Activated naive CD4-positive, alpha-beta T cell (primary cell): ENCODE measurements around the gene CD28.
A peak's percentile ranks its signal among the peaks of the same experiment; 100 is the strongest.
"Not testable (repeated sequence)": the region's sequence is repeated elsewhere in the genome, so short reads cannot be mapped to it uniquely, and the experiment has no call there.

Experiments used
- DNase-seq, 4 experiments: peaks; one replicate each; lab custom pipeline; 2025; lab: John Stamatoyannopoulos, UW

Gene CD28

GRCh38 chr2:203748331-203749126 is 42.1 kb downstream of the CD28 start:
- DNase-seq, result no peak

- DNase-seq, result no peak
These were observed 44.1 kb downstream of the CD28 start for GRCh38 chr2:203750346-203751068.

- DNase-seq, result no peak
These were observed 45.3 kb downstream of the CD28 start for GRCh38 chr2:203751685-203752271.

GRCh38 chr2:203756161-203756560 is 49.7 kb downstream of the CD28 start:
- no peak for DNase-seq

GRCh38 chr2:203758841-203759689 is 52.6 kb downstream of the CD28 start:
- DNase-seq, result no peak

DNA sequence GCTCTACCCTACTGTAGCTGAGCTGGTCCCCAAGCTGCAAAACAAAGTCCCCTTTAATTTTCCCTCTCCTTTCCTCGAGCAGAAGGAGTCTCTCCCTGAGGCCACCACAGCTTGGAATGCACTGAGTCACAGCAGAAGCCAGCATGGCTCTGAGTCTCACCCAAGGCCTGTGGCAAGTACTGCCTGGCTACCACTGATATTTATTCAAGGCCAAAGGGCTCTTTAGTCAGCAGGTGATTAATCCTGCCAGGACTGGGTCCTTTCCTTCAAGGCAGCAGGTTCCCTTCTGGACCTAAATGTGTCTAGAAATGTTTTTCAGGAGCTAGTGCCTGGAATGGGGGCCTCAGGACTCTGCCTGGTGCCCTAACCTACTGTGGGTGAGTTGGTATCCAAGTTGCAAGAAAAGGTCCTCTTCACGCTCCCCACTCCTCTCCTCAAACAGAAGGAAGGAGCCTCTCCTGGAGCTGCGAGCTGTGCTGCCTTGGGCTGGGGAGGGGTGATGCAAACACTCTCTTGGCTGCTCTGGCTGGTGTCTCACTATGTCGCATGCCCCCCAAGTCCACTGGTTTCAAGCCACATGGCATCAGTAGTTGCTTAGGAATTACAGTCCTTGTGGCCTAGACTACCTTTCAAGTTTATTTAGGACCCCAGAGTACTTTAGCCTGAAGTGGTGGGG is 53.4 kb downstream of the CD28 start:
- DNase-seq, result no peak

GRCh38 chr2:203761121-203761520 is 54.7 kb downstream of the CD28 start:
- DNase-seq, result no peak

DNA sequence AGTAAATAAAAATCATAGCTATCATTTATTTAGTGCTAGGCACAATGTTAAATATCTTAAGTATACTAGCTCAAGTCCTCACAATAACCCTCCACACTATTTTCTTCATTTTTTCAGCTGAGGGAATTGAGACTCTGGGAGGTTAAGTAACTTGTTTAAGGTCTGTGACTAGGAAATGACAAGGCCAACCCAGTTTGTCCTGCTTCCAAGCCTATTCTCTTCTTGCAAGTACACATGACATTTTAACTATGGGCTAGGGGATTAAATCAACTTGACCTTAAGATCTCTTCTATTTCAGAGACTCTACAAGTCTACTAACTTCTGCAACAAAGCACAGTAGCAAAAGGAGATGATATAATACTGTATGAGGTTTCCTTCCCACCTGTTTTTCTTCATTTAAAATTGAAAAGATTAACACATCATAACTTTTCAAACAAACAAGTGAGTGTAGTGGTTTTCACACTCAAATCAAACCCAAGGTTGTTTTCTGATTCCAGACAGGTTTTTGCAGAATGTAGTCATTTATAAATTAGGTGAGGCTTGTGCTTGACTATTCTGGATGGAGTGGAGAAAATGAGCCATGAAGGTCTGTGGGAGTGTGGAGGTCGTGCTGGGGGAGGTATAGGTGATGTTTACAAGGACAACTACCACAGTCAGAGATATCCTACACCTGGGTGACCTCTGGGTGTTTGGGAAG is 57.0 kb downstream of the CD28 start:
- no peak for DNase-seq

DNA sequence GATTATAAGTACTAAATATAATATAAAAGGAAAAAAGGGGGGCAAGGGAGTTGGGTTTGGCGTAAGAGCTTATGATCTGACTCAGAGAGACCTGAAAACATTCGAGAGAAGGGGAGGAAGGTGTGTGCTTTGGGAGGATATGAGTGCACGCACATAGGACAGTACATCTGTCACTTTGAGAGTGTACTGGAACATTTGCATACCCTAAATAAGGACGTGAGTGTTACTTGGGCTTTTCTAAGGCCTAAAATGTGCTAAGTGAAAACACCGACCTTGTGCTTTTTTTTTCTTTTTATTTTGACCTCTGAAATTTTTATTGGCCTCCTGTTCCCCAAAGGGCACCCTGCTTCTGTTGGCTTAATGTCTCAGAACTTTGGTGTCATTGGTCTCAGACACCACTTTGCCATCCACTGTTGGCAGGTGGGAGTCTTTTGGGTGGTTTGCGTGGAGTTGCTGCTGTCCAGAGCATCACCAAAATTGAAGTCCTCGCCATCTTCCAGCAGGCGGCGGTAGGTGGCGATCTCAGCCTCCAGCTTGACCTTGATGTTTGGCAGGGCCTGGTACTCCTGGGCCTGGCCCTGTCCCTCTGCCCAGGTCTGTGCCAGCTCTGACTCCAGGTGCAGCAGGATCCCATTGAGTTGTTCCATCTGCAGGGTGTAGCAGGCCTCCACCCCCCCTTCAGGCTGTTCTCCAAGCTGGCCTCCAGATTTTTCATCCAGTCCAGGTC is 57.7 kb downstream of the CD28 start:
- no peak for DNase-seq

GRCh38 chr2:203772456-203773165 is 66.2 kb downstream of the CD28 start:
- DNase-seq, result no peak

DNA sequence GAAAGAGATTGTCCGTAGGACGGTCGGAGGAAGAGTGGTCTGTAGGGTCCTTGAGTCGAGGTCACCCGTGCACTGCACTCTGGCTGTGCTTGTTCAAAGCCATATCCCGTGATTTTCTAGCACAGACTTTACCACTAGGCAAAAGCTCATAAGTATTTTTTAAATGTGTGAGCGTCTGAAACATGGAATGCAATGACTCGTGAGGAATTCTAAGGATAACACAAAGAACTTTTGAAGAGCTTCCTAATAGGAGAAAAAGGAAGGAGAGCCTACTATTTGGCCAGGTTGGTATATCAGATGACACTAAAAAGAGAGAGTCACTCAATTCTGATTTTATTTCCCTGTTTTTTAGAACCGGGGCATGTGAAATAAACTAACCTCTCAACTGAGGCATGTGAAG is 68.3 kb downstream of the CD28 start:
- no peak for DNase-seq

DNA sequence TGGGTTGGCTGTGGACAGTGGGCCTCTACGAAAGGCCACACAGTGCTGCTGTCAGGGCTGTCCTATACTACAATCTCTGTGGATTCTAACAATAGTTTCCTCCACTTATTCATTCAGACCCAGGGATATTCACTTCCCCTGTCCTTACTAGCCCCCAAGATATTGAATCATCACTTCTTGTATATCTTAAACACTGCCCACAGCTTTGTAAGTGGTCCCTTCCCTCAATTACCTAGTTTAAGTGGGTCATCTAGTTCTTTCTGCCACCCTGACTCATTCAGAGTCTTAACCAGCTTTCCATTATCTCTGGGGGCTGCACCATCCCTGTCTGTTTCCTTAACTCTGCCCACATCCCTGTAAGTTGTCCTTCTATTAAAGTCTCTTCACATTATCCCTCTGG is 69.2 kb downstream of the CD28 start:
- no peak for DNase-seq

DNA sequence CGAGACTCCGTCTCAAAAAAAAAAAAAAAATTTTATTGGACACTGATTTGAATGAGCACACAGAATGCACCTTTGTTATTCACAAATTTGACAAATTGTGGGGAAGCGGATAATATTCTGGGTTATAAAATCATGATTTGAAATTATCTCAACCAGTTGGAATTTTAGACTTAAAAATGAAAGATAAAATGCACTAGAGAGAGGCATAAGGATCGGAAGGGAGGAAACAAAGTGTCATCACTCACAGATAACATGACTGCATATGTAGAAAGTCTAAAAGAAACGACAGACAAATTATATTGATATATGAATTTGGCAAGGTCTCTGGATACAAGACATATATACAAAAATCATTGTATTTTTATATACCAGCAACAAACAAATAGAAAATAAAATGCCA is 70.6 kb downstream of the CD28 start:
- no peak for DNase-seq

DNA sequence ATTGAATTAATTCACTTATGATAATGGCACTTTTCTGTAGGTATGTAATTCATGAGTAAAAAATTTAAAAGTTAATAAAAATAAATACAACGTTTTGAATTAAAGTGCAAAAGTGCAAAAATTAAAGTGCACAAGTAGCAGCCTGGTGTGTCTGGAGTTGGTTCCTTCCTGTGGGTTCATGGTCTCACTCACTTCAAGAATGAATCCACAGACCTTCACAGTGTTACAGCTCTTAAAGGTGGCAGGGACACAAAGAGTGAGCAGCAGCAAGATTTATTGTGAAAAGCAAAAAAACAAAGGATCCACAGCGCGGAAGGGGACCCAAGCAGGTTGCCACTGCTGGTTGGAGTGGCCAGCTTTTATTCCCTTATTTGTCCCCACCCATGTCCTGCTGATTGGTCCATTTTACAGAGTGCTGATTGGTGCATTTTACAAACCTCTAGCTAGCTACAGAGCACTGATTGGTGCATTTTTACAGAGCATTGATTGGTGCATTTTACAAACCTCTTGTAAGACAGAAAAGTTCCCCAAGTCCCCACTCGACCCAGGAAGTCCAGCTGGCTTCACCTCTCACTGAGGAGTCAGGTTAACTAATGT is 73.1 kb downstream of the CD28 start:
- not testable (repeated sequence) for DNase-seq

- DNase-seq, result no peak
These were observed 73.8 kb downstream of the CD28 start for GRCh38 chr2:203780231-203780630.

DNA sequence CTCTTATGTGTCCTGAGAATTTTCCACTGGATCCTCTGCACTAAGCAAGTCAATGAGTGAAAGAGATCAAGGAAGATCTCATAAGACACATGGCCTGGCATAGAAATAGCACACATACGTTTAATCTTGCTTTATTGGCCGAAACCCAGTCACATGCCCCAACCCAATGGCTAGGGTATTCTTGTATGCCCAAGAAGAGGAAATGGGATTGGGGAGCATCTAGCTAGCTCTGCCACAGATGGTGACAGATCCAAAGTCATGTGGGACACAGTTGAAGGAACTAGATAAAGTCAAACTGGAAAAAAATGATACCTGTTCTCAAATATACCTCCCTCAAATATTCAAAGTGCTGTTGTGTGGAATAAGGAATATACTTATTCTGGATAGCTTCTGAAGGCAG is 74.7 kb downstream of the CD28 start:
- DNase-seq, result no peak

DNA sequence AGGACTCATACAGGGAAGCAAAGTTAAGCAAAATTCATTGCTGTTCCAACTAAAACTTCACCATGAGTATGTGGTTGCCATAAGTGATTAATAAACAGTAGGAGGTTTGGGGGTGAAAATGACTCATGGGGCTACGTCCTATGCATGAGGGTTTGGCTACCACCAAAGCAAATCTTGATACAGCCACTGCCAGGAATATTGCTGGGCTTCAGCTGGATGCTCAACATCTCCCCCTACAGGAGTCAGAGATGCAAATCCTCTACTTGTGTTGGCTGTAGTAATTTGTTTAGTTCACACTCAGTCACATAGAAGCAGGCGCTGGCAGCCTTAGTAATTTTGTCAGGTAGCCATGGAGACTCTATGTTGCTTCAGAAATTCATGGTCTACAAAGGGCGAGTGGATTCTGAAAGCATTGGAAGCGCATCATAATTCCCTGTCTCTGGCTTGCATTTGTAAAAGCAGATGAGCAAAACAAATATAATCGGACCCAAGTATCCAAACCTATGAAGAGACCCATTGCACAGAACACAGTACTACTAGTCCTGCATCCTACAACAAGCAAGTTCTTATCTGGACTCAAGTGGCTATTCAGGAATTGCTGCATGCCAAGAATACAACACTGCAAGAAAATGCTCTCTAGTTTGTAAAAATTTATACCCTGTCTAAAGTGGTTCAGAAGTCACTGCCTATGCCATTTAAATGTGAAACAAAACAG is 76.0 kb downstream of the CD28 start:
- peak in 2 of 4 experiments; percentile 16 to 17 for DNase-seq

GRCh38 chr2:203783496-203784203 is 77.2 kb downstream of the CD28 start:
- DNase-seq, result no peak
